GM23338 (cell line): Measurements from ENCODE around the gene CADPS2. TPM values are rescaled to one million over a fixed set of nuclear protein-coding genes. Genes with fewer than 3 reads are reported as not detected.

Experiments
- ATAC-seq: fragments of 200-7000 bp; cut with Tn5 transposase; 3 replicates; pipeline ENCODE4 v1.9.1; 2020
- DNase-seq: peaks from one replicate; pipeline ENCODE4 v3.0.0-alpha.2; 2015; ENCODE audit warnings: low spot score
- H2AFZ ChIP-seq: fragments of 200-600 bp; sonication (generic); 2 replicates; pipeline ENCODE4 v1.8.0; 2016; ENCODE audit warnings: antibody characterized with exemption, mild to moderate bottlenecking, moderate library complexity
- H3F3A ChIP-seq: fragments of 200-600 bp; sonication (generic); replicated peaks from 2 replicates; pipeline ENCODE4 v1.8.0; 2017; ENCODE audit warnings: antibody characterized with exemption, mixed run types, low read depth
- H3K27ac ChIP-seq: fragments of 200-600 bp; sonication (generic); 2 replicates; pipeline ENCODE4 v1.6.1; 2016; ENCODE audit warnings: low read depth
- H3K27me3 ChIP-seq: fragments of 200-600 bp; sonication (generic); 2 replicates; pipeline ENCODE4 v1.8.0; 2016; ENCODE audit warnings: mild to moderate bottlenecking, mixed run types, moderate library complexity; ENCODE audit not compliant: insufficient read depth
- H3K36me3 ChIP-seq: fragments of 200-600 bp; sonication (generic); 2 replicates; pipeline ENCODE4 v1.8.0; 2016; ENCODE audit warnings: mild to moderate bottlenecking; ENCODE audit not compliant: insufficient read depth
- H3K4me1 ChIP-seq: fragments of 200-600 bp; sonication (generic); 2 replicates; pipeline ENCODE4 v1.8.0; 2016; ENCODE audit warnings: mild to moderate bottlenecking, moderate library complexity; ENCODE audit not compliant: insufficient read depth
- H3K4me2 ChIP-seq: fragments of 200-600 bp; sonication (generic); 2 replicates; pipeline ENCODE4 v1.7.1; 2017; ENCODE audit warnings: mixed run types
- H3K4me3 ChIP-seq: fragments of 200-600 bp; sonication (generic); 2 replicates; pipeline ENCODE4 v1.6.1; 2016; ENCODE audit warnings: mixed run types
- H3K79me2 ChIP-seq: fragments of 200-600 bp; sonication (generic); replicated peaks from 2 replicates; pipeline ENCODE4 v1.8.0; 2017; ENCODE audit warnings: mild to moderate bottlenecking; ENCODE audit not compliant: insufficient read depth
- H3K9me2 ChIP-seq: fragments of 200-600 bp; sonication (generic); 2 replicates; pipeline ENCODE4 v1.8.0; 2017; ENCODE audit not compliant: insufficient read depth
- H4K20me1 ChIP-seq: fragments of 200-600 bp; sonication (generic); replicated peaks from 2 replicates; pipeline ENCODE4 v1.8.0; 2017; ENCODE audit warnings: mild to moderate bottlenecking; ENCODE audit not compliant: insufficient read depth
- H3K27ac Mint-ChIP-seq: 2 replicates; pipeline ENCODE4 v1.8.0; 2020; ENCODE audit warnings: inconsistent platforms, mild to moderate bottlenecking, moderate library complexity, mixed read lengths
- H3K27me3 Mint-ChIP-seq: 3 replicates; pipeline ENCODE4 v1.8.0; 2022; ENCODE audit warnings: low read depth, mild to moderate bottlenecking, moderate library complexity, mixed read lengths, inconsistent platforms; ENCODE audit not compliant: insufficient read depth, poor library complexity
- H3K36me3 Mint-ChIP-seq: 3 replicates; pipeline ENCODE4 v1.8.0; 2021; ENCODE audit warnings: low read depth, mild to moderate bottlenecking, inconsistent platforms, moderate library complexity, mixed read lengths
- H3K4me1 Mint-ChIP-seq: 3 replicates; pipeline ENCODE4 v1.8.0; 2020; ENCODE audit warnings: mild to moderate bottlenecking, inconsistent platforms, mixed read lengths
- H3K4me3 Mint-ChIP-seq: 3 replicates; pipeline ENCODE4 v1.8.0; 2021; ENCODE audit warnings: moderate library complexity, mild to moderate bottlenecking, inconsistent platforms, mixed read lengths
- H3K9me3 Mint-ChIP-seq: 3 replicates; pipeline ENCODE4 v1.8.0; 2020; ENCODE audit warnings: moderate library complexity, mild to moderate bottlenecking, inconsistent platforms, mixed read lengths
- CREB1 ChIP-seq: fragments of 250-450 bp; sonication (Bioruptor Pico); IDR thresholded peaks from 2 replicates; pipeline ENCODE4 v1.5.0; 2020; ENCODE audit warnings: low read depth, mild to moderate bottlenecking, moderate library complexity
- CTCF ChIP-seq, 2 experiments: fragments of 200-600 bp in 1 of 2; sonication (generic) in 1 of 2; conservative IDR thresholded peaks; 2 replicates each; pipeline versions ENCODE4 v1.5.1 to v1.6.1; 2016 to 2017; ENCODE audit warnings: antibody characterized with exemption in 2 of 2, low read depth in 2 of 2, mild to moderate bottlenecking in 2 of 2, moderate library complexity in 1 of 2
- ETS1 ChIP-seq: IDR thresholded peaks from 2 replicates; pipeline ENCODE4 v1.6.1; 2016; ENCODE audit warnings: antibody characterized with exemption
- EZH2 ChIP-seq: fragments of 200-600 bp; sonication (generic); IDR thresholded peaks from one replicate; pipeline ENCODE4 v1.8.0; 2017; ENCODE audit warnings: antibody characterized with exemption, mild to moderate bottlenecking, low read depth; ENCODE audit not compliant: unreplicated experiment
- JUNB ChIP-seq: IDR thresholded peaks from one replicate; pipeline ENCODE4 v1.6.1; 2016; ENCODE audit warnings: antibody characterized with exemption; ENCODE audit not compliant: unreplicated experiment
- NANOG ChIP-seq: IDR thresholded peaks from 2 replicates; pipeline ENCODE4 v1.6.1; 2016; ENCODE audit warnings: antibody characterized with exemption, borderline replicate concordance
- POLR2AphosphoS5 ChIP-seq: IDR thresholded peaks from 2 replicates; pipeline ENCODE4 v1.6.1; 2016; ENCODE audit warnings: antibody characterized with exemption, low read depth
- STAT1 ChIP-seq: IDR thresholded peaks from one replicate; pipeline ENCODE4 v1.6.1; 2016; ENCODE audit warnings: antibody characterized with exemption; ENCODE audit not compliant: unreplicated experiment
- ZNF114 ChIP-seq: fragments of 250-450 bp; sonication (Bioruptor Pico); IDR thresholded peaks from 2 replicates; pipeline ENCODE4 v1.5.0; 2020; ENCODE audit warnings: mild to moderate bottlenecking, moderate library complexity
- ZNF462 ChIP-seq: fragments of 250-450 bp; sonication (Bioruptor Pico); IDR thresholded peaks from 2 replicates; pipeline ENCODE4 v1.5.0; 2020; ENCODE audit warnings: mild to moderate bottlenecking, moderate library complexity
- polyA plus RNA-seq: library from polyadenylated mRNA; unstranded; fragments of >200 nt; fragmentation: Nextera tagmentation; extraction: Ambion mirVana; gene quantifications from 2 replicates; pipeline ENCODE4 v1.2.1, GENCODE V29; 2016
- total RNA-seq: library from RNA; depleted of rRNA; stranded (reverse); fragments of >200 nt; shearing (Covaris generic); gene quantifications from 2 replicates; pipeline ENCODE4 v1.2.3, GENCODE V29; 2014

Gene CADPS2
- total and polyA plus RNA-seq, 2 experiments from 2014 or later: 16.3 to 36.9 TPM

GRCh38 chr7:122791959-122792545 lies 94.2 kb downstream of the CADPS2 start (continued):
- TF ChIP-seq ZNF462 (no peak), JUNB (no peak)

GRCh38 chr7:122790591-122790990 lies 95.7 kb downstream of the CADPS2 start:
- no peaks in the 10 kb centered on the region for H3K27me3 ChIP-seq
- H3K4me2 ChIP-seq: peak overlapping the region; percentile 5
- H3K27me3 Mint-ChIP-seq: peaks cover 2% of the 10 kb centered on the region
- no peaks in the 10 kb centered on the region for H3F3A ChIP-seq
- peak overlapping the region; percentile 25 for H3K27ac Mint-ChIP-seq
- H3K9me2 ChIP-seq: no peaks in the 10 kb centered on the region; the same call in 1 of the 2 replicates
- peaks cover 10% of the 10 kb centered on the region for H3K79me2 ChIP-seq
- peaks cover 53% of the 10 kb centered on the region for H3K4me1 ChIP-seq
- H3K4me1 Mint-ChIP-seq: peaks cover 60% of the 10 kb centered on the region
- H3K36me3 Mint-ChIP-seq: no peaks in the 10 kb centered on the region; the same call in 2 of the 3 replicates
- ATAC-seq: no peak
- no peaks in the 10 kb centered on the region; the same call in 2 of the 3 replicates for H3K9me3 Mint-ChIP-seq
- H3K36me3 ChIP-seq: no peaks in the 10 kb centered on the region
- no peak overlapping the region for H3K4me3 ChIP-seq
- no peaks in the 10 kb centered on the region for H4K20me1 ChIP-seq
- peak overlapping the region; percentile 81 for H3K27ac ChIP-seq
- H2AFZ ChIP-seq: no peak overlapping the region
- no peak for DNase-seq
- H3K4me3 Mint-ChIP-seq: no peak overlapping the region
- no peak for TF ChIP-seq STAT1
- TF ChIP-seq NANOG: no peak
- no peak for TF ChIP-seq CTCF (conservative IDR thresholded peaks at IDR 0.05; ENCODE audit: low read depth in 2 of 2)
- no peak for TF ChIP-seq ZNF114
- TF ChIP-seq ETS1: no peak
- TF ChIP-seq JUNB: no peak
- no peak for TF ChIP-seq CREB1
- TF ChIP-seq EZH2: no peak
- no peak for TF ChIP-seq POLR2AphosphoS5
